ENCODE results near the gene SDC1.

DNA sequence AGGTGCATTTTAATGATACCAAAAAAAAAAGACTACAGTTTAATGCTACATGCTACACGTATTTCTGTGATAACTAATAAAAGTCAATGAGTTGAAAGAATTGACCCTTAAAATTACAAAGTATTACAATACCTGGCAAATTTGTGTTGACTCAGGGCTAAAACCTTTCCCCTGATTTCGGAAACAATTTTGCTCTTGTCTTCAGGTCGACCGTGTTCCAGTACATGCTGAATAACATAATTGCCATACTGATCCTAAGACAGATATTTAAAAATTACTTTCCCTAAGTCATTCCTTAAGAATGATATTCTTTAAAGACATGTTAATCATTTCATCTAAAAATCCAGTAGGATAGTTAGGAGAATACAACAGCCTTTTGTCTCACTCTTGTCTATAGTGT, 29.8 kb upstream of the SDC1 start:
- TF ChIP-seq, protein P1, sequence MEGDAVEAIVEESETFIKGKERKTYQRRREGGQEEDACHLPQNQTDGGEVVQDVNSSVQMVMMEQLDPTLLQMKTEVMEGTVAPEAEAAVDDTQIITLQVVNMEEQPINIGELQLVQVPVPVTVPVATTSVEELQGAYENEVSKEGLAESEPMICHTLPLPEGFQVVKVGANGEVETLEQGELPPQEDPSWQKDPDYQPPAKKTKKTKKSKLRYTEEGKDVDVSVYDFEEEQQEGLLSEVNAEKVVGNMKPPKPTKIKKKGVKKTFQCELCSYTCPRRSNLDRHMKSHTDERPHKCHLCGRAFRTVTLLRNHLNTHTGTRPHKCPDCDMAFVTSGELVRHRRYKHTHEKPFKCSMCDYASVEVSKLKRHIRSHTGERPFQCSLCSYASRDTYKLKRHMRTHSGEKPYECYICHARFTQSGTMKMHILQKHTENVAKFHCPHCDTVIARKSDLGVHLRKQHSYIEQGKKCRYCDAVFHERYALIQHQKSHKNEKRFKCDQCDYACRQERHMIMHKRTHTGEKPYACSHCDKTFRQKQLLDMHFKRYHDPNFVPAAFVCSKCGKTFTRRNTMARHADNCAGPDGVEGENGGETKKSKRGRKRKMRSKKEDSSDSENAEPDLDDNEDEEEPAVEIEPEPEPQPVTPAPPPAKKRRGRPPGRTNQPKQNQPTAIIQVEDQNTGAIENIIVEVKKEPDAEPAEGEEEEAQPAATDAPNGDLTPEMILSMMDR (IDR thresholded peaks at IDR 0.05), result no peak
- TF ChIP-seq POLR2A (IDR thresholded peaks at IDR 0.05), result no peak
